WERI-Rb-1 (cell line): ENCODE results near the gene RAB1B.

Experiments
- DNase-seq: peaks from one replicate; pipeline ENCODE4 v3.0.0-alpha.2; 2020
- H3K27ac ChIP-seq: fragments of 250-450 bp; sonication (Bioruptor Pico); 2 replicates; pipeline ENCODE4 v1.5.1; 2020; ENCODE audit warnings: mild to moderate bottlenecking, moderate library complexity
- H3K27me3 ChIP-seq: fragments of 250-450 bp; sonication (Bioruptor Pico); 2 replicates; pipeline ENCODE4 v1.5.1; 2021; ENCODE audit warnings: mild to moderate bottlenecking, low read depth, moderate library complexity; ENCODE audit not compliant: insufficient read depth, severe bottlenecking
- H3K36me3 ChIP-seq: fragments of 250-450 bp; sonication (Bioruptor Pico); 2 replicates; pipeline ENCODE4 v1.5.1; 2020; ENCODE audit warnings: mild to moderate bottlenecking, moderate library complexity
- H3K4me3 ChIP-seq: 2 replicates; pipeline ENCODE4 v1.5.1; 2011; ENCODE audit warnings: low read depth, mild to moderate bottlenecking, control low read depth, low read length
- H3K9me3 ChIP-seq: fragments of 250-450 bp; sonication (Bioruptor Pico); 2 replicates; pipeline ENCODE4 v1.5.1; 2021; ENCODE audit warnings: mild to moderate bottlenecking, moderate library complexity; ENCODE audit not compliant: severe bottlenecking
- TF ChIP-seq, protein P1 (sequence below): IDR thresholded peaks from 2 replicates; pipeline ENCODE4 v1.5.1; 2011; ENCODE audit warnings: low read depth, mild to moderate bottlenecking, control low read depth, inconsistent platforms, low read length

The RAB1B gene

DNA sequence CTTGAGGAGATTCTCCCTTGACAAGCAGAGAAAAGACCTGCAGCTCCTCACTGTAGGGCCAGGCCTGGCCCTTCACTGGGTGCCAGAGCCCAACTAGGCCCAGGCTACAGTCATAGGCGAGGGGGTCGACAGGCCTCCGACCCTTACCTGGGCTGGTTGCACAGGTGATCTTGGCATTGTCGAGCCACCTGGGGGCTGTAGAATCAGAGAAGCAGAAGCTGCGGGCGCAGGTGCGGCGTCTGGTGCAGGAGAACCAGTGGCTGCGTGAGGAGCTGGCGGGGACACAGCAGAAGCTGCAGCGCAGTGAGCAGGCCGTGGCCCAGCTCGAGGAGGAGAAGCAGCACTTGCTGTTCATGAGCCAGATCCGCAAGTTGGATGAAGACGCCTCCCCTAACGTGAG is 6.9 kb upstream of the RAB1B start:
- TF ChIP-seq, protein P1, sequence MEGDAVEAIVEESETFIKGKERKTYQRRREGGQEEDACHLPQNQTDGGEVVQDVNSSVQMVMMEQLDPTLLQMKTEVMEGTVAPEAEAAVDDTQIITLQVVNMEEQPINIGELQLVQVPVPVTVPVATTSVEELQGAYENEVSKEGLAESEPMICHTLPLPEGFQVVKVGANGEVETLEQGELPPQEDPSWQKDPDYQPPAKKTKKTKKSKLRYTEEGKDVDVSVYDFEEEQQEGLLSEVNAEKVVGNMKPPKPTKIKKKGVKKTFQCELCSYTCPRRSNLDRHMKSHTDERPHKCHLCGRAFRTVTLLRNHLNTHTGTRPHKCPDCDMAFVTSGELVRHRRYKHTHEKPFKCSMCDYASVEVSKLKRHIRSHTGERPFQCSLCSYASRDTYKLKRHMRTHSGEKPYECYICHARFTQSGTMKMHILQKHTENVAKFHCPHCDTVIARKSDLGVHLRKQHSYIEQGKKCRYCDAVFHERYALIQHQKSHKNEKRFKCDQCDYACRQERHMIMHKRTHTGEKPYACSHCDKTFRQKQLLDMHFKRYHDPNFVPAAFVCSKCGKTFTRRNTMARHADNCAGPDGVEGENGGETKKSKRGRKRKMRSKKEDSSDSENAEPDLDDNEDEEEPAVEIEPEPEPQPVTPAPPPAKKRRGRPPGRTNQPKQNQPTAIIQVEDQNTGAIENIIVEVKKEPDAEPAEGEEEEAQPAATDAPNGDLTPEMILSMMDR = no peak
- Histone ChIP-seq H3K4me3 (no peak overlapping the region), H3K27ac (no peak overlapping the region), H3K36me3 (peaks cover 63% of the 10 kb centered on the region), H3K9me3 (no peaks in the 10 kb centered on the region), H3K27me3 (no peaks in the 10 kb centered on the region)
- no peak for DNase-seq

DNA sequence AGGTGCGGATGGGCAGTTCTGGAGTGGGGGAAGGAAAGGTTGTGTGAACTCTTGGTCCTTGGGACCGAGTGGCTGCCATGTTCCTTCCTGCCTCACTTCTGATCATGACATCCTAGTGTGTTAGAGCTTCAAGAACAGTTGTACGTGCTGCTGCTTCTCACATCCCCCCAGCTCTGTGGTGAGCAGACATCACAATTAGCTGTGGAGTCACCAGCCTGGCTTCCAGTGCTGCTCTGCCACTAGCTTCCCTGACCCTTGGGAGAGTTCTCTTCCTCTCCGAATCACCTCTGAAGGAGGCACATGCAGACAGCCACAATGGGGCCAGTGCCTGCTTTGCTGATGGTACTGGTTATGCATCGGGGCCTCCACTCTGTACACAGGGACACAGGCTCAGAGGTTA is 6.2 kb upstream of the RAB1B start:
- H3K9me3 ChIP-seq = no peaks in the 10 kb centered on the region
- H3K36me3 ChIP-seq = peaks cover 69% of the 10 kb centered on the region
- no peak overlapping the region for H3K4me3 ChIP-seq
- H3K27ac ChIP-seq = no peak overlapping the region
- TF ChIP-seq, protein P1 = no peak
- no peaks in the 10 kb centered on the region for H3K27me3 ChIP-seq
- no peak for DNase-seq

DNA sequence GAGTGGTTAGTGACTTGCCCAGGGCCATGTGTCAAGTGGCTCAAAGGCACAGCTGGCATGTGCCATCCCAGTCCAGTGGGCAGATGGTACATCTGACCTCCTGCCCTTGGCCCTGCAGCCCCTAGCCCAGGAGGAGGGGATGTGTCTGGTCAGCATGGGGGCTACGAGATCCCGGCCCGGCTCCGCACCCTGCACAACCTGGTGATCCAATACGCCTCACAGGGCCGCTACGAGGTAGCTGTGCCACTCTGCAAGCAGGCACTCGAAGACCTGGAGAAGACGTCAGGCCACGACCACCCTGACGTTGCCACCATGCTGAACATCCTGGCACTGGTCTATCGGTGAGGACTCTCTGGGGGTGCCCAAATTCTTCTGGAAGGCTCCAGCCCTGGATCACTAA is 5.7 kb upstream of the RAB1B start:
- TF ChIP-seq, protein P1 = no peak
- Histone ChIP-seq H3K9me3 (no peaks in the 10 kb centered on the region), H3K4me3 (no peak overlapping the region), H3K36me3 (peaks cover 70% of the 10 kb centered on the region), H3K27me3 (no peaks in the 10 kb centered on the region), H3K27ac (no peak overlapping the region)
- DNase-seq = no peak

DNA sequence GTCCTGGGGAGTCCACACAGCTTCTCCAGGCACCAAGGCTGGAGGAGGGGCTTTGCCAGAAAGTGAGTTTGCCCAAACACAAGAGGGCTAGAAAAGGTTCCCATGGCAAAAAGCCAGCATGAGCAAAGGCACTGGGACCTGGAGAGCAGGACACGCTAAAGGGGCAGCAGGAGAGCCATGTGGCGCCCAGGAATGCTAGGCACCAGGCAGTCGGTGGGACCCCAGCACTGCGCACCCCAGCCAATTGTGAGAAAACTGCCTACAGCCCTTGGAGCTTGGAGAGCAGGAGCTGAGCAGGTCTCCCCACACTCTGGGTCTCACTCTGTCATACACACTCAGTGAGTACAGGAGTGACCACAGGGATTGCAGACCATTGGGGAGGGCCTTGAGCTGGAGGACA is 5.2 kb upstream of the RAB1B start:
- DNase-seq = no peak
- H3K4me3 ChIP-seq = no peak overlapping the region
- TF ChIP-seq, protein P1 = no peak
- no peaks in the 10 kb centered on the region for H3K9me3 ChIP-seq
- no peak overlapping the region for H3K27ac ChIP-seq
- no peaks in the 10 kb centered on the region for H3K27me3 ChIP-seq
- H3K36me3 ChIP-seq = peaks cover 70% of the 10 kb centered on the region

DNA sequence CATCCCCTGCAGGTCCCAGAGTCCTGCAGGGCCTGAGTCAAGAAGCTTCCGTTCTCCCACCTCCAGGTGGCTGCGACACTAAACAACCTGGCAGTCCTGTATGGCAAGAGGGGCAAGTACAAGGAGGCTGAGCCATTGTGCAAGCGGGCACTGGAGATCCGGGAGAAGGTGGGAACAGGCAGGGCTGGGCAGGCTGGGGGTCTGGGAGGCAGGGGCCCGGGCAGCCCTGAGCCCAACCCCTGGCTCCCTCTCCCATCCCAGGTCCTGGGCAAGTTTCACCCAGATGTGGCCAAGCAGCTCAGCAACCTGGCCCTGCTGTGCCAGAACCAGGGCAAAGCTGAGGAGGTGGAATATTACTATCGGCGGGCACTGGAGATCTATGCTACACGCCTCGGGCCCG is 4.7 kb upstream of the RAB1B start:
- TF ChIP-seq, protein P1 = no peak
- Histone ChIP-seq H3K36me3 (peaks cover 70% of the 10 kb centered on the region), H3K9me3 (no peaks in the 10 kb centered on the region), H3K27me3 (no peaks in the 10 kb centered on the region), H3K4me3 (no peak overlapping the region), H3K27ac (no peak overlapping the region)
- no peak for DNase-seq

DNA sequence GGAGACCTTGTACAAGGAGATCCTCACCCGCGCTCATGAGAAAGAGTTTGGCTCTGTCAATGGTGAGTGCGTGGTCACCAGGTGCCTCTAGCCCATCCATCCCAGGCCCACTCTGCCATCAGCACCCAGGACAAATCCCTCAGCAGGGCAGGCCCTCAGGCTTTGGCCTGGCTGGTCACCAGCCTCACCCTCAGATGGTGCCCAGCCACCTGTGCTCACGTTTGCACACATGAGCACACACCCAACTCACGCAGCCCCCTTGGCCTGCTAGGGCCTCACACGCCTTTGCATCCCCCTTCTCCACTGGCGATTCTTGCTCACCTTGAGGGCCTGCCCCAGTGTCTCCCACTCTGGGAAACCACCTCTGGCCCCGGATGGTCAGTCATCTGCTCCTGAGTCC is 4.1 kb upstream of the RAB1B start:
- Histone ChIP-seq H3K4me3 (no peak overlapping the region), H3K27ac (no peak overlapping the region), H3K27me3 (no peaks in the 10 kb centered on the region), H3K9me3 (no peaks in the 10 kb centered on the region), H3K36me3 (peaks cover 64% of the 10 kb centered on the region)
- TF ChIP-seq, protein P1 = no peak
- no peak for DNase-seq
